H1 (cell line): ENCODE measurements around the gene KCNQ2. TPM values are rescaled to one million over a fixed set of nuclear protein-coding genes. Genes with fewer than 3 reads are reported as not detected.
A peak's percentile ranks its signal among the peaks of the same experiment; 100 is the strongest.

Experiments used
- CTCF ChIA-PET: fragments of 300-600 bp; sonication (Branson Sonifier 250); formaldehyde crosslinking; loops from one replicate; lab custom pipeline; 2021; ENCODE audit not compliant: partially characterized antibody; lab: Charles Lee
- POLR2A ChIA-PET: fragments of 300-600 bp; sonication (Branson Sonifier 250); formaldehyde crosslinking; loops from one replicate; lab custom pipeline; 2021; ENCODE audit warnings: inconsistent platforms; ENCODE audit not compliant: partially characterized antibody; lab: Charles Lee
- DNase-seq, 2 experiments: peaks; one replicate each; pipeline versions ENCODE4 v3.0.0 to v3.0.0-alpha.2; 2010 to 2022; ENCODE audit warnings: low spot score in 2 of 2, low read depth in 1 of 2, mixed read lengths in 1 of 2
- FAIRE-seq: peaks from 2 replicates; lab custom pipeline; 2011; peaks lifted over from hg19 to GRCh38; lab: Jason Lieb, UNC
- H2AFZ ChIP-seq: 2 replicates; pipeline ENCODE4 v1.8.1; 2012; ENCODE audit warnings: low read length, inconsistent platforms
- H2AK5ac ChIP-seq: 2 replicates; pipeline ENCODE4 v1.6.1; 2013; ENCODE audit warnings: low read depth, low read length
- H2BK120ac ChIP-seq: replicated peaks from 2 replicates; pipeline ENCODE3; 2013; ENCODE audit warnings: low read depth, low read length, inconsistent platforms
- H2BK12ac ChIP-seq: 2 replicates; pipeline ENCODE4 v1.6.1; 2013; ENCODE audit warnings: low read depth, low read length
- H2BK15ac ChIP-seq: 2 replicates; pipeline ENCODE4 v1.6.1; 2013; ENCODE audit warnings: low read length
- H2BK20ac ChIP-seq: 2 replicates; pipeline ENCODE4 v1.6.1; 2013; ENCODE audit warnings: low read length
- H2BK5ac ChIP-seq: 2 replicates; pipeline ENCODE4 v1.6.1; 2013; ENCODE audit warnings: low read depth, low read length
- H3K14ac ChIP-seq: 2 replicates; pipeline ENCODE4 v1.6.1; 2013; ENCODE audit warnings: inconsistent platforms; ENCODE audit not compliant: insufficient read length
- H3K18ac ChIP-seq: 2 replicates; pipeline ENCODE4 v1.6.1; 2013; ENCODE audit warnings: low read length; ENCODE audit errors: extremely low read depth
- H3K23ac ChIP-seq: 2 replicates; pipeline ENCODE4 v1.6.1; 2013; ENCODE audit warnings: inconsistent platforms; ENCODE audit not compliant: insufficient read length
- H3K23me2 ChIP-seq: 2 replicates; pipeline ENCODE4 v1.6.1; 2013; ENCODE audit warnings: low read depth, low read length
- H3K27ac ChIP-seq: 2 replicates; pipeline ENCODE4 v1.6.1; 2011; ENCODE audit warnings: low read depth, low read length, inconsistent platforms
- H3K27me3 ChIP-seq, 4 experiments: replicated peaks in 1 of 4; 1 replicate in 1 of 4; 2 replicates in 3 of 4; pipeline versions ENCODE4 v1.6.1 to v1.8.1; 2011 to 2013; ENCODE audit warnings: low read length in 3 of 4, mild to moderate bottlenecking in 3 of 4, inconsistent platforms in 2 of 4, mixed read lengths in 2 of 4, moderate library complexity in 1 of 4; ENCODE audit not compliant: control insufficient read depth in 3 of 4, insufficient read depth in 3 of 4; ENCODE audit errors: extremely low read depth in 1 of 4
- H3K36me3 ChIP-seq, 4 experiments: 2 replicates each; pipeline versions ENCODE4 v1.6.1 to v1.8.1; 2011 to 2013; ENCODE audit warnings: mild to moderate bottlenecking in 4 of 4, low read length in 3 of 4, moderate library complexity in 2 of 4, control low read depth in 1 of 4, inconsistent platforms in 1 of 4; ENCODE audit not compliant: insufficient read depth in 4 of 4, control insufficient read depth in 2 of 4
- H3K4ac ChIP-seq: replicated peaks from 2 replicates; pipeline ENCODE3; 2013; ENCODE audit warnings: low read length, low read depth, mixed read lengths, inconsistent platforms; ENCODE audit not compliant: insufficient read length
- H3K4me1 ChIP-seq, 4 experiments: replicated peaks in 1 of 4; 1 replicate in 1 of 4; 2 replicates in 3 of 4; pipeline versions ENCODE4 v1.6.1 to v1.8.1; 2011 to 2013; ENCODE audit warnings: low read length in 3 of 4, inconsistent platforms in 2 of 4, mixed read lengths in 1 of 4; ENCODE audit not compliant: insufficient read depth in 4 of 4, control insufficient read depth in 3 of 4
- H3K4me2 ChIP-seq, 2 experiments: 2 replicates each; pipeline versions ENCODE4 v1.6.1 to v1.8.1; 2011 to 2013; ENCODE audit warnings: low read depth in 2 of 2, low read length in 2 of 2, control low read depth in 1 of 2, inconsistent platforms in 1 of 2, mild to moderate bottlenecking in 1 of 2; ENCODE audit not compliant: insufficient read depth in 1 of 2
- H3K4me3 ChIP-seq, 4 experiments: fragments of 200-600, 300-600 bp in 1 of 4; sonication (generic), shearing (Covaris generic), sonication (Bioruptor Twin) in 1 of 4; 2 replicates each; pipeline versions ENCODE4 v1.5.1 to v1.8.1; 2011 to 2016; ENCODE audit warnings: low read length in 4 of 4, low read depth in 3 of 4, control low read depth in 2 of 4, inconsistent platforms in 2 of 4, mild to moderate bottlenecking in 2 of 4, mixed read lengths in 1 of 4, moderate library complexity in 1 of 4; ENCODE audit not compliant: insufficient read depth in 2 of 4; ENCODE audit errors: extremely low read depth in 1 of 4
- H3K56ac ChIP-seq: replicated peaks from 2 replicates; pipeline ENCODE3; 2013; ENCODE audit warnings: low read depth, mild to moderate bottlenecking, mixed read lengths, low read length, inconsistent platforms; ENCODE audit not compliant: insufficient read length
- H3K79me1 ChIP-seq: 2 replicates; pipeline ENCODE4 v1.6.1; 2013; ENCODE audit warnings: low read depth, low read length, control low read depth
- H3K79me2 ChIP-seq, 2 experiments: 2 replicates each; pipeline versions ENCODE4 v1.6.1 to v1.8.1; 2012 to 2013; ENCODE audit warnings: low read length in 2 of 2, mild to moderate bottlenecking in 2 of 2, inconsistent platforms in 1 of 2; ENCODE audit not compliant: insufficient read depth in 2 of 2, control insufficient read depth in 1 of 2
- H3K9ac ChIP-seq, 4 experiments: replicated peaks in 1 of 4; 1 replicate in 1 of 4; 2 replicates in 3 of 4; pipeline versions ENCODE4 v1.6.1 to v1.8.1; 2011 to 2013; ENCODE audit warnings: low read depth in 3 of 4, low read length in 3 of 4, control low read depth in 2 of 4, mild to moderate bottlenecking in 2 of 4, moderate library complexity in 2 of 4, inconsistent platforms in 1 of 4; ENCODE audit errors: extremely low read depth in 1 of 4
- H3K9me3 ChIP-seq, 2 experiments: 2 replicates each; pipeline versions ENCODE4 v1.6.1 to v1.8.1; 2012 to 2013; ENCODE audit warnings: mild to moderate bottlenecking in 2 of 2, moderate library complexity in 2 of 2, control low read depth in 1 of 2, inconsistent platforms in 1 of 2, low read depth in 1 of 2, low read length in 1 of 2, mixed read lengths in 1 of 2; ENCODE audit not compliant: insufficient read depth in 2 of 2
- H4K20me1 ChIP-seq, 2 experiments: replicated peaks in 1 of 2; 2 replicates each; pipeline versions ENCODE3 to v1.8.1; 2011 to 2013; ENCODE audit warnings: inconsistent platforms in 2 of 2, low read length in 2 of 2, mild to moderate bottlenecking in 1 of 2; ENCODE audit not compliant: insufficient read depth in 2 of 2, control insufficient read depth in 1 of 2
- H4K5ac ChIP-seq: 2 replicates; pipeline ENCODE4 v1.6.1; 2013; ENCODE audit warnings: low read length, low read depth, mixed read lengths, inconsistent platforms; ENCODE audit not compliant: insufficient read length
- H4K8ac ChIP-seq: 2 replicates; pipeline ENCODE4 v1.8.0; 2013; ENCODE audit warnings: mild to moderate bottlenecking, moderate library complexity, low read length, inconsistent platforms; ENCODE audit not compliant: insufficient read depth; ENCODE audit errors: extremely low read depth
- H4K91ac ChIP-seq: replicated peaks from 2 replicates; pipeline ENCODE3; 2013; ENCODE audit warnings: low read length, mixed read lengths, inconsistent platforms; ENCODE audit not compliant: insufficient read length
- CHD1 ChIP-seq: IDR thresholded peaks from 2 replicates; pipeline ENCODE4 v1.6.1; 2012; ENCODE audit warnings: low read depth, low read length, improper control_type of control experiment
- FOSL1 ChIP-seq: IDR thresholded peaks from 2 replicates; pipeline ENCODE4 v1.6.1; 2011; ENCODE audit warnings: mild to moderate bottlenecking, low read depth, low read length, moderate library complexity; ENCODE audit not compliant: insufficient read depth
- GABPA ChIP-seq: IDR thresholded peaks from 2 replicates; pipeline ENCODE4 v1.6.1; 2011; ENCODE audit warnings: mild to moderate bottlenecking, low read length, moderate library complexity, borderline replicate concordance; ENCODE audit not compliant: insufficient read depth
- JUN ChIP-seq: IDR thresholded peaks from 2 replicates; pipeline ENCODE4 v1.6.1; 2011; ENCODE audit warnings: low read depth, mild to moderate bottlenecking, improper control_type of control experiment, low read length
- JUND ChIP-seq: IDR thresholded peaks from 2 replicates; pipeline ENCODE4 v1.6.1; 2011; ENCODE audit warnings: mild to moderate bottlenecking, improper control_type of control experiment, low read length
- KDM4A ChIP-seq: IDR thresholded peaks from one replicate; pipeline ENCODE4 v1.7.1; 2012; ENCODE audit warnings: low read depth, mild to moderate bottlenecking, moderate library complexity, low read length, inconsistent platforms; ENCODE audit not compliant: severe bottlenecking
- PHF8 ChIP-seq: fragments of 200-600 bp; sonication (generic); conservative IDR thresholded peaks from 2 replicates; pipeline ENCODE4 v1.7.1; 2012; ENCODE audit warnings: low read depth, mild to moderate bottlenecking, inconsistent platforms, low read length, moderate library complexity
- RXRA ChIP-seq: IDR thresholded peaks from 2 replicates; pipeline ENCODE4 v1.6.1; 2011; ENCODE audit warnings: low read depth, mild to moderate bottlenecking, low read length, moderate library complexity; ENCODE audit not compliant: insufficient read depth
- SP2 ChIP-seq: IDR thresholded peaks from 2 replicates; pipeline ENCODE4 v1.6.1; 2012; ENCODE audit warnings: mild to moderate bottlenecking, low read length, inconsistent platforms
- TAF7 ChIP-seq: optimal IDR thresholded peaks from 2 replicates; pipeline ENCODE3; 2011; ENCODE audit warnings: low read depth, mild to moderate bottlenecking, inconsistent platforms, low read length, moderate library complexity, borderline replicate concordance
- WGBS, 2 experiments: shearing (Covaris generic) in 1 of 2; methylation state at CpG; one replicate each; pipeline versions ENCODE4 v1.1.6 to v1.1.7; 2013 to 2015; ENCODE audit warnings: low lambda C conversion rate in 2 of 2, mixed read lengths in 2 of 2, inconsistent platforms in 1 of 2, low coverage in 1 of 2, missing lambda C conversion rate in 1 of 2; ENCODE audit not compliant: insufficient replicate concordance in 2 of 2, insufficient coverage in 1 of 2, insufficient read length in 1 of 2; ENCODE audit errors: extremely low coverage in 1 of 2, missing lambda C conversion rate in 1 of 2; 5-methylcytosine and 5-hydroxymethylcytosine counted together
- polyA plus RNA-seq, 7 experiments: library from polyadenylated mRNA; depleted of rRNA in 3 of 7; stranded (reverse) in 5 of 7; unstranded in 2 of 7; fragments of >200 nt in 5 of 7; fragments of 200-250 nt in 2 of 7; gene quantifications; 1 replicate in 5 of 7; 2 replicates in 1 of 7; 4 replicates in 1 of 7; pipeline versions ENCODE4 v1.2.1 to v1.2.3, GENCODE V29; 2011 to 2013; ENCODE audit warnings: missing spikeins in 2 of 7, mixed read lengths in 2 of 7
- total RNA-seq: library from RNA; stranded (reverse); fragmentation: NEBNext Ultra II Directional; extraction: Animal tissue kit (Norgen Biotek cat#: 25700); gene quantifications from 2 replicates; pipeline ENCODE4 v1.2.1, GENCODE V29; 2021

The KCNQ2 gene
- total and polyA plus RNA-seq, 2 of the 8 experiments (the other 6 are each of a cell fraction or from before 2014, with no cell fraction given), result 82.6 to 243 TPM

DNA sequence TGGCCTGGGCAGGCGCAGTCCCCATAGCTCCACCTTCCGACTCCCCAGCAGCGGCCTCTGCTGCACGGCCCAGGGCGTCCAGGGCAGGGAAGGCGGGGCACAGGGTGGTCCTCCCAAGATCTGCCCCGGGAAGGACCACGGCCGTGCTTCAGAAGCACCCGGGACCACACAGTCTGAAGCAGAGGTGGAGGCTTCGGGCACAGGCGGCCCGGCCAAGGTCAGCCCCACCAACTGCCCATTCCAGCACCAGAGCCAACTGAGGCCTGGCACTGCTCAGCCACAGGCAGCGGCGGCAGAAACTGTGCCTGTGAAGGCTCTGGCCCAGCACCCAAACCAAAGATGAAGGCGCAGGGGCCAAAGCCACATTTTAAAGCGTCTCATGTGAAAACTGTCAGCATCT is 20.6 kb downstream of the KCNQ2 start:
- Histone ChIP-seq H3K18ac (no peak overlapping the region; the same call in 1 of the 2 replicates), H2AK5ac (0 out of 2 replicates have a peak overlapping the region, but pooled peaks have one; percentile 90), H2AFZ (no peak overlapping the region), H4K8ac (no peak overlapping the region), H3K23me2 (no peaks in the 10 kb centered on the region), H2BK20ac (no peak overlapping the region), H3K14ac (no peak overlapping the region), H3K4me2 (no peak overlapping the region), H2BK12ac (no peak overlapping the region), H3K4ac (no peak overlapping the region), H3K23ac (no peak overlapping the region), H3K27ac (no peak overlapping the region), H4K91ac (no peak overlapping the region), H3K4me1 (peaks cover 0 to 35% (median 23%) of the 10 kb centered on the region in 4 experiments; a peak in 5 of 7 replicates), H3K27me3 (no peaks in the 10 kb centered on the region), H3K4me3 (no peak overlapping the region), H2BK15ac (no peak overlapping the region), H3K79me1 (peaks cover 31% of the 10 kb centered on the region), H4K5ac (no peak overlapping the region), H3K9me3 (no peaks in the 10 kb centered on the region), H4K20me1 (peaks cover 0 to 31% of the 10 kb centered on the region in 2 experiments), H3K36me3 (no peaks in the 10 kb centered on the region), H3K79me2 (peaks cover 0 to 48% of the 10 kb centered on the region in 2 experiments; a peak in 2 of 4 replicates), H2BK120ac (no peak overlapping the region), H3K9ac (no peak overlapping the region), H2BK5ac (no peak overlapping the region), H3K56ac (no peak overlapping the region)
- POLR2A ChIA-PET, result interaction anchor here (1.3 to 1.7 kb wide), 2 partner anchors 14 to 19 kb away, joined by 4 to 5 read pairs; no protein-coding TSS in a partner anchor
- WGBS, 2 experiments, result 87% methylated on average over 17 of the region's 17 CpGs; no CpG with 5 or more reads in 1 of the 2 experiments
- DNase-seq, result no peak
- FAIRE-seq, result no peak
- CTCF ChIA-PET, result interaction anchor here (0.9 to 1.6 kb wide), 3 partner anchors 25 to 228 kb away, joined by 4 read pairs; no protein-coding TSS in a partner anchor
- no peak for TF ChIP-seq KDM4A
- no peak for TF ChIP-seq JUN
- TF ChIP-seq SP2, result no peak
- TF ChIP-seq GABPA, result no peak
- no peak for TF ChIP-seq TAF7
- no peak for TF ChIP-seq FOSL1
- TF ChIP-seq PHF8, result no peak
- no peak for TF ChIP-seq CHD1
- TF ChIP-seq RXRA, result no peak
- no peak for TF ChIP-seq JUND
